HL-60 (cell line): ENCODE results near the gene TGFB1.

ENCODE experiments used
- POLR2AphosphoS5 ChIP-seq: IDR thresholded peaks from 2 replicates; pipeline ENCODE4 v1.6.1; 2012; ENCODE audit warnings: low read depth
- TF ChIP-seq, protein P1 (sequence below): IDR thresholded peaks from 2 replicates; pipeline ENCODE4 v1.6.1; 2012; ENCODE audit warnings: low read depth; ENCODE audit not compliant: insufficient replicate concordance
- TF ChIP-seq, protein P2 (sequence below): IDR thresholded peaks from one replicate; pipeline ENCODE4 v1.5.1; 2011; ENCODE audit warnings: low read length, control low read depth, inconsistent platforms; ENCODE audit not compliant: insufficient read depth

DNA sequence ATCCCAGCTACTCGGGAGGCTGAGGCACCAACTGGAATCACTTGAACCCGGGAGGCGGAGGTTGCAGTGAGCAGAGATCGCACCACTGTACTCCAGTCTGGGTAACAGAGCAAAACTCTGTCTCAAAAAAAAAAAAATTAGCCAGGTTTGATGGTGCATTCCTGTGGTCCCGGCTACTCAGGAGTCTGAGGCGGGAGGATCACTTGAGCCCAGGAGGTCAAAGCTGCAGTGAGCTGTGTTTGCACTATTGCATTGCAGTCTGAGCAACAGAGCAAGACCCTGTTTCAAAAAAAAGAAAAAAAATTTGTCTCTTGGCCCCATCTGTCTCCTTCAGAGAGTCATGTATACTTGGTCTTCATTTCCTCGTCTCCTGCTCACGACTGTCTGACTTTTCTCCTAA is 42.1 kb downstream of the TGFB1 start:
- TF ChIP-seq, protein P1, sequence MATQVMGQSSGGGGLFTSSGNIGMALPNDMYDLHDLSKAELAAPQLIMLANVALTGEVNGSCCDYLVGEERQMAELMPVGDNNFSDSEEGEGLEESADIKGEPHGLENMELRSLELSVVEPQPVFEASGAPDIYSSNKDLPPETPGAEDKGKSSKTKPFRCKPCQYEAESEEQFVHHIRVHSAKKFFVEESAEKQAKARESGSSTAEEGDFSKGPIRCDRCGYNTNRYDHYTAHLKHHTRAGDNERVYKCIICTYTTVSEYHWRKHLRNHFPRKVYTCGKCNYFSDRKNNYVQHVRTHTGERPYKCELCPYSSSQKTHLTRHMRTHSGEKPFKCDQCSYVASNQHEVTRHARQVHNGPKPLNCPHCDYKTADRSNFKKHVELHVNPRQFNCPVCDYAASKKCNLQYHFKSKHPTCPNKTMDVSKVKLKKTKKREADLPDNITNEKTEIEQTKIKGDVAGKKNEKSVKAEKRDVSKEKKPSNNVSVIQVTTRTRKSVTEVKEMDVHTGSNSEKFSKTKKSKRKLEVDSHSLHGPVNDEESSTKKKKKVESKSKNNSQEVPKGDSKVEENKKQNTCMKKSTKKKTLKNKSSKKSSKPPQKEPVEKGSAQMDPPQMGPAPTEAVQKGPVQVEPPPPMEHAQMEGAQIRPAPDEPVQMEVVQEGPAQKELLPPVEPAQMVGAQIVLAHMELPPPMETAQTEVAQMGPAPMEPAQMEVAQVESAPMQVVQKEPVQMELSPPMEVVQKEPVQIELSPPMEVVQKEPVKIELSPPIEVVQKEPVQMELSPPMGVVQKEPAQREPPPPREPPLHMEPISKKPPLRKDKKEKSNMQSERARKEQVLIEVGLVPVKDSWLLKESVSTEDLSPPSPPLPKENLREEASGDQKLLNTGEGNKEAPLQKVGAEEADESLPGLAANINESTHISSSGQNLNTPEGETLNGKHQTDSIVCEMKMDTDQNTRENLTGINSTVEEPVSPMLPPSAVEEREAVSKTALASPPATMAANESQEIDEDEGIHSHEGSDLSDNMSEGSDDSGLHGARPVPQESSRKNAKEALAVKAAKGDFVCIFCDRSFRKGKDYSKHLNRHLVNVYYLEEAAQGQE: no peak
- TF ChIP-seq, protein P2, sequence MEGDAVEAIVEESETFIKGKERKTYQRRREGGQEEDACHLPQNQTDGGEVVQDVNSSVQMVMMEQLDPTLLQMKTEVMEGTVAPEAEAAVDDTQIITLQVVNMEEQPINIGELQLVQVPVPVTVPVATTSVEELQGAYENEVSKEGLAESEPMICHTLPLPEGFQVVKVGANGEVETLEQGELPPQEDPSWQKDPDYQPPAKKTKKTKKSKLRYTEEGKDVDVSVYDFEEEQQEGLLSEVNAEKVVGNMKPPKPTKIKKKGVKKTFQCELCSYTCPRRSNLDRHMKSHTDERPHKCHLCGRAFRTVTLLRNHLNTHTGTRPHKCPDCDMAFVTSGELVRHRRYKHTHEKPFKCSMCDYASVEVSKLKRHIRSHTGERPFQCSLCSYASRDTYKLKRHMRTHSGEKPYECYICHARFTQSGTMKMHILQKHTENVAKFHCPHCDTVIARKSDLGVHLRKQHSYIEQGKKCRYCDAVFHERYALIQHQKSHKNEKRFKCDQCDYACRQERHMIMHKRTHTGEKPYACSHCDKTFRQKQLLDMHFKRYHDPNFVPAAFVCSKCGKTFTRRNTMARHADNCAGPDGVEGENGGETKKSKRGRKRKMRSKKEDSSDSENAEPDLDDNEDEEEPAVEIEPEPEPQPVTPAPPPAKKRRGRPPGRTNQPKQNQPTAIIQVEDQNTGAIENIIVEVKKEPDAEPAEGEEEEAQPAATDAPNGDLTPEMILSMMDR: no peak
- TF ChIP-seq POLR2AphosphoS5: no peak
